Activated T-cell treated with anti-CD3 and anti-CD28 coated beads, Interleukin-2, amount 50 U/mL, for 72 hours (primary cell): Measurements from ENCODE around the gene GOLGA7B. TPM values are rescaled to one million over a fixed set of nuclear protein-coding genes. Genes with fewer than 3 reads are reported as not detected.
A peak's percentile ranks its signal among the peaks of the same experiment; 100 is the strongest.

Experiments
- ATAC-seq, 2 donors: fragments of 150-1000 bp; cut with Tn5 transposase; replicated peaks in 1 of 2; 2 replicates each; pipeline ENCODE4 v1.10.0; 2021; ENCODE audit warnings: moderate library complexity in 2 of 2, mild to moderate bottlenecking in 1 of 2
- DNase-seq, 2 donors: peaks; one replicate each; pipeline ENCODE4 v3.0.0; 2021 to 2022; ENCODE audit warnings: mixed read lengths in 1 of 2
- H3K27ac Mint-ChIP-seq: one replicate; pipeline ENCODE4 v1.8.0; 2022; ENCODE audit warnings: mild to moderate bottlenecking, moderate library complexity, mixed read lengths
- H3K27me3 Mint-ChIP-seq: one replicate; pipeline ENCODE4 v1.8.0; 2022; ENCODE audit warnings: low read depth, mixed read lengths
- H3K36me3 Mint-ChIP-seq, 2 donors: one replicate each; pipeline ENCODE4 v1.8.0; 2022; ENCODE audit warnings: mixed read lengths in 2 of 2, mild to moderate bottlenecking in 1 of 2; ENCODE audit not compliant: insufficient read depth in 2 of 2
- H3K4me1 Mint-ChIP-seq: one replicate; pipeline ENCODE4 v1.8.0; 2022; ENCODE audit warnings: low read depth, mixed read lengths
- H3K4me3 Mint-ChIP-seq, 2 donors: one replicate each; pipeline ENCODE4 v1.8.0; 2022; ENCODE audit warnings: mild to moderate bottlenecking in 2 of 2, mixed read lengths in 2 of 2, moderate library complexity in 2 of 2
- H3K9me3 Mint-ChIP-seq, 2 donors: one replicate each; pipeline ENCODE4 v1.8.0; 2022; ENCODE audit warnings: mixed read lengths in 2 of 2
- total RNA-seq, 2 donors: library from RNA; stranded (reverse); gene quantifications; one replicate each; pipeline ENCODE4 v1.2.3, GENCODE V29; 2022

The GOLGA7B gene
- under 1 TPM; 0.55 to 0.83 TPM for total RNA-seq

GRCh38 chr10:97849687-97850402, at the start of gene GOLGA7B:
TSS of gene GOLGA7B (plus strand) at chr10:97849843. CDS start at chr10:97850304, 461 bp downstream.
- no peaks in the 10 kb centered on the region for H3K27me3 Mint-ChIP-seq
- H3K36me3 Mint-ChIP-seq: no peaks in the 10 kb centered on the region
- no peaks in the 10 kb centered on the region for H3K9me3 Mint-ChIP-seq
- ATAC-seq (peak; percentile 84 to 88), DNase-seq (peak; percentile 66 to 70)
- no peak within 1 kb of the TSS for H3K27ac Mint-ChIP-seq
- H3K4me1 Mint-ChIP-seq: peaks cover 38% of the 10 kb centered on the region
- H3K4me3 Mint-ChIP-seq: peak within 1 kb of the TSS; percentile 83

- no peak overlapping the region for H3K27ac Mint-ChIP-seq
- H3K4me1 Mint-ChIP-seq: peaks cover 20% of the 10 kb centered on the region
- no peak for ATAC-seq
- H3K36me3 Mint-ChIP-seq: peaks cover 3 to 8% of the 10 kb centered on the region in 2 donors
- peaks cover 7 to 10% of the 10 kb centered on the region in 2 donors for H3K9me3 Mint-ChIP-seq
- H3K4me3 Mint-ChIP-seq: no peak overlapping the region
- H3K27me3 Mint-ChIP-seq: no peaks in the 10 kb centered on the region
- no peak for DNase-seq
Observed at GRCh38 chr10:97800474-97800873, 49.2 kb upstream of the GOLGA7B start.

DNA sequence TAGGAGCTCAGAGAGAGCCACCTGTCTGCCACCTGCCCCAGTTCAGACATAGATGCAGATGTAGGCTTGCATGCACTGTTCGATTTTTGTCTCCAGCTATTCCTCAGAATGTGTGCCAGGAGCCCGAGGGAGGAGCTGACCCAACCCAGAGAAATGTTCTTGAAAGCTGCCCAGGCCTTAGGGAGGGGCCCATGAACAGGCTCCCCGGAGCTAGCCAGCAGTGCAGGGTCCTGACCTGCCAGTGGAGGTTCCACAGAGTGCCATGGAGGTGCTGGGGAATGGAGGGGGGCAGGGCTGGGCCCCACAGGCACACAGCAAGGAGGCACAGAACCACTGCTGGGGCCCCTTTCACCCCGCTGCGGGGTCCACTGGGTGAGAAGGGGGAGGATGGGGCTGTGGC, 48.2 kb upstream of the GOLGA7B start:
- Mint-ChIP-seq H3K4me1 (peaks cover 14% of the 10 kb centered on the region), H3K9me3 (peaks cover 7 to 9% of the 10 kb centered on the region in 2 donors), H3K27me3 (no peaks in the 10 kb centered on the region), H3K27ac (no peak overlapping the region), H3K4me3 (no peak overlapping the region), H3K36me3 (peaks cover 3 to 8% of the 10 kb centered on the region in 2 donors)
- ATAC-seq: no peak
- DNase-seq: no peak

GRCh38 chr10:97805096-97805884, 44.4 kb upstream of the GOLGA7B start:
- ATAC-seq (no peak), DNase-seq (no peak)
- H3K27me3 Mint-ChIP-seq: no peaks in the 10 kb centered on the region
- H3K4me1 Mint-ChIP-seq: no peaks in the 10 kb centered on the region
- H3K4me3 Mint-ChIP-seq: no peak overlapping the region
- H3K27ac Mint-ChIP-seq: no peak overlapping the region
- no peaks in the 10 kb centered on the region for H3K36me3 Mint-ChIP-seq
- no peaks in the 10 kb centered on the region for H3K9me3 Mint-ChIP-seq

GRCh38 chr10:97805949-97806348, 43.7 kb upstream of the GOLGA7B start:
- Mint-ChIP-seq H3K4me3 (no peak overlapping the region), H3K27me3 (no peaks in the 10 kb centered on the region), H3K27ac (no peak overlapping the region), H3K4me1 (no peaks in the 10 kb centered on the region), H3K36me3 (no peaks in the 10 kb centered on the region), H3K9me3 (no peaks in the 10 kb centered on the region)
- no peak for DNase-seq
- no peak for ATAC-seq

GRCh38 chr10:97810446-97810845, 39.2 kb upstream of the GOLGA7B start:
- no peaks in the 10 kb centered on the region for H3K27me3 Mint-ChIP-seq
- H3K36me3 Mint-ChIP-seq: no peaks in the 10 kb centered on the region
- H3K9me3 Mint-ChIP-seq: no peaks in the 10 kb centered on the region
- DNase-seq (no peak), ATAC-seq (no peak)
- H3K27ac Mint-ChIP-seq: no peak overlapping the region
- no peak overlapping the region for H3K4me3 Mint-ChIP-seq
- H3K4me1 Mint-ChIP-seq: peaks cover 4% of the 10 kb centered on the region

DNA sequence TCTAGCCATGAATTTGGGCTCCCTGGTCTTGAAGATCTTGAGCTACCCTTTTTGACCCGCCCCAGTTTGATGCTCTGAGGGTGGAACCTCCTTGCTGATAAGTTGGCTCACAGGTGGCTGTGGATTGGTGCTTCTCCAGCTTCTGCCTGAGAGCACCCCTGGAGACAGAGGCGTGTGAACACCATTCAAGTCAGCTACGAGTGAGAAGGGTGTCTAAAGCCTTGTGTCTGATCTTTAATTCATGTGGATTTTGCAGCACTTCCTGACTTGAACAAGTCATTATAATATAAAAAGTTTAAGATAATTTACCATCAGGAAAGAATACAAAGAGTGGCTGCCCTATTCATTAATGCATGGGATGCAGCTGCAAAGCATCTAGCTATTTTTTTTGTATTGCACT, 37.7 kb upstream of the GOLGA7B start:
- Mint-ChIP-seq H3K4me1 (peaks cover 4% of the 10 kb centered on the region), H3K9me3 (no peaks in the 10 kb centered on the region), H3K27me3 (no peaks in the 10 kb centered on the region), H3K4me3 (no peak overlapping the region), H3K27ac (no peak overlapping the region), H3K36me3 (no peaks in the 10 kb centered on the region)
- no peak for DNase-seq
- ATAC-seq: no peak

DNA sequence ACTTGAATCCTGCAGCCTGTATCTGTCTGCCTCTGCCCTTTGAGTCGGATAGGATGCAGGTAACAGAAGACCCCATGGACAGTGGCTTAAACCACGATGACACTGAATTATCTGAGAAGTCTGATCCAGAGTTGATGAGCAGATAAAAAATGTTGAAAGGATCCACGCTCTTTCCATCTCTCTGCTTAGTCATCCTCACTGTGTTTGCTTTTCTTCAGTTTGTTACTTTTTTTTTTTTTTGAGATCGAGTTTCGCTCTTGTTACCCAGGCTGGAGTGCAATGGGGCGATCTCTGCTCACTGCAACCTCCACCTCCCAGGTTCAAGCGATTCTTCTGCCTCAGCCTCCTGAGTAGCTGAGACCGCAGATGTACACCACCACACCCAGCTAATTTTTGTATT, 36.9 kb upstream of the GOLGA7B start:
- H3K9me3 Mint-ChIP-seq: no peaks in the 10 kb centered on the region
- no peak for ATAC-seq
- DNase-seq: no peak

DNA sequence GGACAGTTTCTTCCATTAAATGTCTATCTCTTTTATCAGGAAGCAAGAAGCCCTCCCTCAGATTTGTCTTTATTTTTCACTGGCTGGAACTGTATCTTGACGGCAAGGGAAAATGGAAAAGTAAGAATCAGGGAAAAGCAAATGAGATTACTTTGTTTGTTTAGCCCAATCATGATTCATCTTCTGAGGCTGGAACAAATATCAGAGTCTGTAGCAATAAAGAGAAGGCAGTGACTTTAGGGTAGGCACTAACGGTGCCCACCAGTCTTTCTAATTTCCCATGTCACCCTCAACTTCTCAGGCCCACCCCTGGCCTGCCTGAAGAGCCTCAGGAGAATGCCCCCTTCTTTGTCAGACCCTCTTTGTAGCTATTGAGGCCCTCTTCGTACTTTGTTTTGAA, 36.3 kb upstream of the GOLGA7B start:
- ATAC-seq (no peak), DNase-seq (no peak)
- Mint-ChIP-seq H3K4me3 (no peak overlapping the region), H3K27ac (no peak overlapping the region), H3K36me3 (no peaks in the 10 kb centered on the region), H3K4me1 (peaks cover 4% of the 10 kb centered on the region), H3K27me3 (no peaks in the 10 kb centered on the region), H3K9me3 (no peaks in the 10 kb centered on the region)

More for the DNA sequence above, 36.9 kb upstream of the GOLGA7B start:
- H3K27me3 Mint-ChIP-seq: no peaks in the 10 kb centered on the region
- no peaks in the 10 kb centered on the region for H3K36me3 Mint-ChIP-seq
- no peak overlapping the region for H3K4me3 Mint-ChIP-seq
- peaks cover 4% of the 10 kb centered on the region for H3K4me1 Mint-ChIP-seq
- H3K27ac Mint-ChIP-seq: no peak overlapping the region

DNA sequence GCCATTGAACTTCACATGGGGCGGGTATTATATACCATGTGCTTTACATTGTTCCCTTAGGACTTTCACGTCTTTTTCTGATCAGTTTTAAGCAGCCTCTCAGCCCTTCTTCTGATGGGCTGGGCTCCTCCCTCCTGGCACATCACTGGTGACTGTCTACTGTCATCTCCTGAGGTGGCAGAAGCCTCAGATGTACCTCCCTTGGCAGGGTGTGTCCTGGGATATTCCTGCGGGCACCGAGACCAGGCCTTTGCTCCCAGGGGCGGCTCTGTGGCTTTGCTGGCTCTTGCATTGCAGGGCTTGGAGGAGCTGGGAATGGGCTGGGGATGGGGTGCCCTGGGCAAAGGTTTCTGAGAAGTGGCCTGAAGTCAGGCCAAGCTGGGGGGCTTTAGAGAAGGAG, 34.6 kb upstream of the GOLGA7B start:
- peaks cover 4% of the 10 kb centered on the region for H3K4me1 Mint-ChIP-seq
- H3K9me3 Mint-ChIP-seq: no peaks in the 10 kb centered on the region
- H3K4me3 Mint-ChIP-seq: no peak overlapping the region
- no peaks in the 10 kb centered on the region for H3K27me3 Mint-ChIP-seq
- ATAC-seq (no peak), DNase-seq (no peak)
- H3K27ac Mint-ChIP-seq: no peak overlapping the region
- H3K36me3 Mint-ChIP-seq: no peaks in the 10 kb centered on the region

DNA sequence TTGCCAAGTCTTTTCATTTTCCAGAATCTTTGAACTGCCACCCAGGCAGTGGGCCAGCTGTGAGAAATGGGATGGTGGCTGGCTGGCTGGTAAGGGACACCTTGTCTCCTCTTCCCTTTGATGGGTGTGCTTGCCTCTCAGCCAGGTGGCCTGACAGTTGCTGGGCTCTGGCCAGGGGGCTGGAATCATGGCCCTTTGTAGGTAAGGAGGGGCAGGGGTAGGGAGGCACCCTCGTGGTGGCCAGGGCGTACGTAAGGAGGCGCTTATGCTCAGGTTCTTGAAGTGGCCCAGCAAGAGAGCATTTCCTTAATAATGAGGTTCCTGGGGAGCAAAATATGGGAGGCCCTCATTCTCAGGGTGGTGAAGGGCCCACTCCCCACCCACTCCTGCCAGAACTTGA, 33.0 kb upstream of the GOLGA7B start:
- no peak overlapping the region for H3K27ac Mint-ChIP-seq
- no peak for ATAC-seq

DNA sequence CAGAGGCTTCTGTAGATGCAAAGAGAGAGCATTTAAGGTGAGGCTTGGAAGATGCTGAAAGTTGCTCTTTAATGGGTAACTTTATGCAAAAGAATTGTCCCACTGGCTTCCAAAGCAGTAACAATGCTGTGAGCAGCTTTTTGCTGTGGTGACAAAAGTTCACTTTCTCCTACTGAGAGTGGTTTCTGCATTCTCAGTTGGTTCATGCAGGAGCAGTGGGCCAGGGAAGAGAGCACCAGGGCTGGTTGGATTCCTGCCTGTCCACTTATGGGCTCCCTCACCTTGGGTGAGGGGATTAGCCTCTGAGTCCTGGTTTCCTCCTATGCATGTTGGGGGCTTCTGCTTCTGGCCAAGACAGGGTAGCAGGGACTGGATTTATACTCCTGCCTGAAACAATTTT, 31.1 kb upstream of the GOLGA7B start:
- ATAC-seq (no peak), DNase-seq (no peak)
- no peaks in the 10 kb centered on the region for H3K4me1 Mint-ChIP-seq
- no peaks in the 10 kb centered on the region for H3K27me3 Mint-ChIP-seq
- H3K9me3 Mint-ChIP-seq: no peaks in the 10 kb centered on the region
- H3K27ac Mint-ChIP-seq: no peak overlapping the region
- H3K4me3 Mint-ChIP-seq: no peak overlapping the region
- no peaks in the 10 kb centered on the region for H3K36me3 Mint-ChIP-seq

More for the DNA sequence above, 33.0 kb upstream of the GOLGA7B start:
- Mint-ChIP-seq H3K36me3 (no peaks in the 10 kb centered on the region), H3K27me3 (no peaks in the 10 kb centered on the region), H3K4me3 (no peak overlapping the region), H3K9me3 (no peaks in the 10 kb centered on the region), H3K4me1 (peaks cover 4% of the 10 kb centered on the region)
- DNase-seq: no peak

- Mint-ChIP-seq H3K36me3 (no peaks in the 10 kb centered on the region), H3K27me3 (no peaks in the 10 kb centered on the region), H3K4me1 (no peaks in the 10 kb centered on the region), H3K4me3 (no peak overlapping the region), H3K9me3 (no peaks in the 10 kb centered on the region), H3K27ac (no peak overlapping the region)
- DNase-seq: no peak
- no peak for ATAC-seq
Observed at GRCh38 chr10:97820096-97820704, 29.4 kb upstream of the GOLGA7B start.
